B cell (primary cell): ENCODE results near the gene TMEM144.

Experiments
- CTCF ChIP-seq: fragments of 200-600 bp; IDR thresholded peaks from one replicate; pipeline ENCODE4 v1.8.0; 2022; ENCODE audit warnings: antibody characterized with exemption, mild to moderate bottlenecking
- EZH2 ChIP-seq: IDR thresholded peaks from 2 replicates; pipeline ENCODE4 v1.6.1; 2012; ENCODE audit warnings: borderline replicate concordance, low read depth, mild to moderate bottlenecking, moderate library complexity, low read length; ENCODE audit not compliant: insufficient read depth, poor library complexity, severe bottlenecking

- TF ChIP-seq EZH2 (no peak), CTCF (no peak)
Observed at GRCh38 chr4:158302076-158302866, 92.0 kb downstream of the TMEM144 start.
